HG03558 (cell line): Measurements from ENCODE around the gene NANP.
"Not testable (repeated sequence)": the region's sequence is repeated elsewhere in the genome, so short reads cannot be mapped to it uniquely, and the experiment has no call there.

Experiments
- ATAC-seq: cut with Tn5 transposase; IDR thresholded peaks from one replicate; pipeline ENCODE4 v1.9.1; 2021; ENCODE audit warnings: moderate number of reproducible peaks; ENCODE audit not compliant: unreplicated experiment; ENCODE audit errors: extremely low read depth

The NANP gene

DNA sequence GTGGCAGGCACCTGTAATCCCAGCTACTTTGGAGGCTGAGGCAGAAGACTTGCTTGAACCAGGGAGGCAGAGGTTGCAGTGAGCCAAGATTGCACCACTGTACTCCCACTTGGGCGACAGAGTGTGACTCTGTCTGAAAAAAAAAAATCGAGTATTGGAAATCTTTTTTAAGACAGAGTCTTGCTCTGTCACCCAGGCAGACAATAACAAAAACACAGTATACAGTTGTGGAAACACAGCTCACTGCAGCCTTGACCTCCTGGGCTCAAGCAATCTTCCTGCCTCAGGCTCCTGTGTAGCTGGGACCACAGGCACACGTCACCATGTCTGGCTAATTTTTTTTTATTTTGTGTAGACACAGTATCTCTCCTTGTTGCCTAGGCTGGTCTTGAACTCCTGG, 15.0 kb downstream of the NANP start:
- ATAC-seq = no peak

DNA sequence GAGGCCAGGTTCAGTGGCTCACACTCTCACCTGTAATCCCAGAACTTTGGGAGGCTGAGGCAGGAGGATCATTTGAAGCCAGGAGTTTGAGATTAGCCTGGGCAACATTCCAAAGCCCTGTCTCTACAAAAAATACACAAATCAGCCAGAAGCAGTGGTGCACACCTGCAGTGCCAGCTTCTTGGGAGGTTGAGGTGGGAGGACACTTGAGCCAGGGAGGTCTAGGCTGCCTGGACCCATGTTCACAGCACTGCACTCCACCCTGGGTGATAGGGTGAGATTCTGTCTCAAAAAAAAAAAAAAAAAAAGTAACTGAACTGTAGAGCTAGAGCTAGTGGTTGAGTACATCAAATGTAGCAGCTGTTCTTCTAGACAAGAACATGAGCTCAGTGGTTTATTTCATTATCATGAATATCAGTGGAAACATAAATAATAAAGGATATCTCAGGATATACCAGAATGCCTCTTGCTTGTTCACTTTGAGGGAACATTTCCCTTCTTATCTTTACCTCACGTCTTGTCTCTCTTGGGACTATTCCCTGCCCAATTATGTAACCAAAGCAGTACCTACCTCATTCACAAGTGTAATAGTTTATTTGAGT, 17.6 kb downstream of the NANP start:
- no peak for ATAC-seq

DNA sequence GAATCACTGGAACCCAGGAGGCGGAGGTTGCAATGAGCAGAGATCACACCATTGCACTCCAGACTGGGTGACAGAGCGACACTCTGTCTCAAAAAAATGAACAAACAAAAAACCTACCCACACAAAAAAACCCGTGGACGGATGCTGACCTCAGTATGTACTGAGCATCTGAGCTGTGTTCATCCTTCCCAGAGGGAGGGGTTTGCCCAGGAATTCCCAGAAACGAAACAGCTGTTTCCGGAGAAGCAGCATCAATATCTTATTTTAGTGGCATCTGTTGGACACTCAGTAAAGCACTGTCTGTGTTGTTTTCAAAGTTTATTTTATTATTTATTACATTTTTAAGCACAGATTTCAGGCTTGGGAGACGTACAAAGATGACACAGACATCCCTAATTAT, 18.7 kb downstream of the NANP start:
- ATAC-seq = no peak

DNA sequence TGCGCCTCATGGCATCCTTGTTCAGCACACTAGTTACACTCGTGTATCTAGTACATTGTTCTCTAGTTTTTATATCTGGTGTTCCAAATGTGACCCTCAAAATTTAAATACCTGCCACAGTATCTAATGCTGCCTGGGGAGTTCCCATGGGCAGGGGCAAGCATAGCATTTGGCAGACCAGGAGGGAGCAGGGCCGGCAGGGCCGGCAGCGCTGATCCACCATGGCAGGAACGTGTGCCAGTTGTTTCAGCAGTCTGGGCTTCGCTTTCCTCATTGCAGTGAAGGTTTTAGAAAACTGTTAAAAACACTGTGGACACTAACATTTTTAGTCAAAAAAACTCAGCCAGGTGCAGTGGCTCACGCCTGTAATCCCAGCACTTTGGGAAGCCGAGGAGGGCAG, 19.2 kb downstream of the NANP start:
- ATAC-seq = no peak

DNA sequence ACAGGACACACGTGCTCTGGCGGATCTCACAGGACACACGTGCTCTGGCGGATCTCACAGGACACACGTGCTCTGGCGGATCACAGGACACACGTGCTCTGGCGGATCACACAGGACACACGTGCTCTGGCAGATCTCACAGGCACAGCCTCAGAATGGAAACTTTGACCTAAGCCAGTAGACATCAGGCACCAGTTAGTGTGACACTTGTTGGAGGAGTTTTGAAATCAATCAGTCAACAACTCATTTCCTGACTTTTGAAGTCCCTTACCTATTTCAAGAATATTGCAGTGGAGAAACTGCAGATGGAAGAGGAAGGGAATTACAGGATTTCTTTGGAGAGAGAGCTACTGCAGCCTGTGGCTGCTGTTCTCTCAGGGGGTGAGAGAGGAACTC, 20.9 kb downstream of the NANP start:
- not testable (repeated sequence) for ATAC-seq

DNA sequence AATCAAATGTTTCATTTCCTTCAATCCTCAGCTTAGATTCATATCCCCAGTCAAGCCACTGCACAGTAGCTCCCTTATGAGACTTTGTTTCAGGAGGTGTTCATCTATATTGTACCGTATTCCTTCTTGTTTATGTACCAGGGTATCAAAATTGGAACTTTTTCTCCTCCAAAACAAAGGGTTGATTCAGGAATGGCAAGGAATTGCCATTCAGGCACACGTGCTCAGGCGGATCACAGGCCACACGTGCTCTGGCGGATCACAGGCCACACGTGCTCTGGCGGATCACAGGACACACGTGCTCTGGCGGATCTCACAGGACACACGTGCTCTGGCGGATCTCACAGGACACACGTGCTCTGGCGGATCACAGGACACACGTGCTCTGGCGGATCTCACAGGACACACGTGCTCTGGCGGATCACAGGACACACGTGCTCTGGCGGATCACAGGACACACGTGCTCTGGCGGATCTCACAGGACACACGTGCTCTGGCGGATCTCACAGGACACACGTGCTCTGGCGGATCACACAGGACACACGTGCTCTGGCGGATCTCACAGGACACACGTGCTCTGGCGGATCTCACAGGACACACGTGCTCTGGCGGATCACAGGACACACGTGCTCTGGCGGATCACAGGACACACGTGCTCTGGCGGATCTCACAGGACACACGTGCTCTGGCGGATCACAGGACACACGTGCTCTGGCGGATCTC, 21.5 kb downstream of the NANP start:
- not testable (repeated sequence) for ATAC-seq

DNA sequence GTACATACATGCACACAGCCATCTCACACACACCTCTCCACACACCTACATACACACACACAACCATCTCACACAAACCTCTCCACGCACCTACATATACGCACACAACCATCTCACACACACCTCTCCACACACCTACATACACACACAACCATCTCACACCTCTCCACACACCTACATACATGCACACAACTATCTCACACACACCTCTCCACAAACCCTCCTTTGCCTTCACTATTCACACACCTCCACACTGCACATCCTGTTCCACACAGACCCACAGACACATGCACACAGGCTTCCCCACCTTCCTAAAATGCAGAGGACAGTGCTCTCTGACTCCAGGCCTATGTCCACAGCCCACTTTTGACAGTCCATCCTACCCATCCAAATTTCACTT, 22.2 kb downstream of the NANP start:
- ATAC-seq = no peak

DNA sequence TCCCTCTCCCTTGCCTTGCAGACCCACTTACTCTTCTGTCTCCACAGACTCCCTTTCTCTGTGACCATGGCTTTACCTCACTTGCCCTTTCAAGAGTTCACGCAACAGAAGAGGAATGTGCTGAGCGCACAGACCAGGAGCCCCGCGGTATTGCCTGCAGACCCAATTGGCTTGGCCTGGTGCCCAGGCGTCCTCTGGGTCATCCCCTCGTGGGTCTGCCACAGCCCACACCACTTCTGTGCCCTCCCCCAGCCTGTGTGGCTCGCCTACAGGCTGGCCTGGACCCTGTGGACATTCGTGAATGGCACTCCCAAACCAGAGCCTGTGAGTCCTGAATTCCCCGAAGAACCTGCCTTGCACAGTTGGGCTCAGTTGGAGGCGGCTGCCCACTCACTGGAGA, 23.2 kb downstream of the NANP start:
- no peak for ATAC-seq

DNA sequence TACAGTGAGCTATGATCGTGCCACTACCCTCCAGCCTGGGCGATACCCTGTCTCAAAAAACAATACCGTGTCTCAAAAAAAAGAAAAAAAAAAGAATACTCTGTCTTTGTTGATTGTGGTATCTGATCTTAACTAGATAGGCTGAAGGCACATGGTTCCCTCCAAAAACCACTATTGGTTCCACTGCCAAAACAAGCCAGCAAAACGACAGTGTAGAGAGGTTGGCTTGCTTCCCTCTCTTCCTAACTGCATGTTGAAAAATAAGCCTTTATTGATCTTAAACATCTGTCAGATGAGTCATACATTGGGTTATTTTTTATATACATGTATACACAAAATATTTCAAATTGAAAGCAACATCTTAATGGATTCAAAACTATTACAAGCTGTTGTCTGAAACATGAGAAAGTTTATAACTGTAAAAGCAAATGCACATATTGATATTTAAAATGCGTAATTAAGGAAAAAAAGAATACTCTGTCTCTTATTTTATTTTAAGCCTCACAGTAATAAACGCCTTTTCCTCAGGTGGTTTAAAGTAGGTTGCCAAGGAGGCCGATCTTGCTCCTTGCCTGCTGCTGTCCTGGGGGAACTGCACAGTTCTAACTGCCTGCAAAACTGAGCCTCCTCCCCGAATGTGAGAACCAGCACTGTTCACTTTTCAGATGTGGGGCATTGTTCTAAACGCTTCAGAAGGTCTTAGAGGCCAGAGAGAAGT, 31.5 kb downstream of the NANP start:
- ATAC-seq = no peak

DNA sequence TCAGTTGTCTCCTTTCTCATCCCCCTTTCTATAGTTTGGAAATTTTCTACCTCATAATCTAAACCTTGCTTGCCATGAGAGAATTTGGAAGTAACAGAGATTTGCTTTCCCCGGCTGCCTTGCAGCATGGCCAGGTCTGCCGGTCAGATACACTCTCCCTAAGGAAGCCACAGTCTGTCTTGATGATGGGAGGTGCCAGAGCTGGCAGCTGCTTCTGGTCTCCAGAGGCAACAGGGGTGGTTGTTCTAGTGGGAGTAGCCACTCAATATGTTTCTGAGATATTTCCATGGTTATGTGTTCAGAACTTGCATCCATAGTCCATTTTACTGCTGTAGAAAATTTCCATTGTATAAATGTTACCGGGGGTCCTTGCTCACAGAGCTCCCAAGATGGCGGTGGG, 33.0 kb downstream of the NANP start:
- not testable (repeated sequence) for ATAC-seq

DNA sequence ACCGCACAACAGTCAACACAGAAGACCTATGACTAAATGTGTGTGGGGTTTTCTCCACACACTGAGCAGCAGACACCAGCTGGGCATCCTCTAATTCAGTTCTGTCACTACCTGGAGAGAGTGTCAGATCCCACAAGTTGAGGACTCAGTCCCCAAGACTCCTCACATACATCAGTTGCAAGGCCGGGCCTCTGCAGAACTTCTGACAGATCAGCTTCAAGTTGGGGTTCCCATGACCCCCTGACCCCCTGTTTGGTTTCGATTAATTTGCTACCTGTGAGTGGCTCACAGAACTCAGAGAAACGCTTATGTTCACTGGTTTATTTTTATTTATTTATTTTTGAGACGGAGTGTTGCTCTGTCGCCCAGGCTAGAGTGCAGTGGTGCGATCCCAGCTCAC, 35.3 kb downstream of the NANP start:
- no peak for ATAC-seq

DNA sequence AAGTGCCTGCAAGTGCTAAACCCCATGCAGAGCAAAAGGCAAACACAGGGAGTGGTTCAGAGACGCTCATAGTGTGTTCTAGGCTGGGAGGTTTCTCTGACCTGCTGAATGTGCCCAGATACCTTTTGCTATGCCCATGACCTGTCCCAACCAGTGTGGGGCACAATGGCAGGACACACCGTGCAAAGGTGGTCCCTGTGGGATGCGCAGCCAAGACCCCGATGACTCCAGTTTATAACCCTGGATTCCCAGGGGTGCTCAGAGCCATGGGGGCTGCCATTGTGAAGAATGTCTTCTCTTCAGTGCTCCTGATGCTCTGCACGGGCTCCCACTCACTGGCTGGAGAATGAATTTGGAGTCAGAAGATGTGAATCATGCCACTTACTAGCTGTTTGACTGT, 36.3 kb downstream of the NANP start:
- no peak for ATAC-seq

DNA sequence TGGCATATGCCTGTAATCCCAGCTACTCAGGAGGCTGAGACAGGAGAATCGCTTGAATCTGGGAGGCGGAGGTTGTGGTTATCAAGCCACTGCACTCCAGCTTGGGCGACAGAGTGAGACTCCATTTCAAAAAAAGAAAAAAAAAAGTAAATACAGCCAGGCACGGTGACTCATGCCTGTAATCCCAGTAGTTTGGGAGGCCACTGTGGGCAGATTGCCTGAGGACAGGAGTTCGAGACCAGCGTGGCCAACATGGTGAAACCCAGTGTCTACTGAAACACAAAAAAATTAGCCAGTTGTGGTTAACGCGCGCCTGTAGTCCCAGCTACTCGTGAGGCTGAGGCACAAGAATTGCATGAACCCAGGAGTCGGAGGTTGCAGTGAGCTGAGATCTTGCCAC, 36.9 kb downstream of the NANP start:
- ATAC-seq = no peak

DNA sequence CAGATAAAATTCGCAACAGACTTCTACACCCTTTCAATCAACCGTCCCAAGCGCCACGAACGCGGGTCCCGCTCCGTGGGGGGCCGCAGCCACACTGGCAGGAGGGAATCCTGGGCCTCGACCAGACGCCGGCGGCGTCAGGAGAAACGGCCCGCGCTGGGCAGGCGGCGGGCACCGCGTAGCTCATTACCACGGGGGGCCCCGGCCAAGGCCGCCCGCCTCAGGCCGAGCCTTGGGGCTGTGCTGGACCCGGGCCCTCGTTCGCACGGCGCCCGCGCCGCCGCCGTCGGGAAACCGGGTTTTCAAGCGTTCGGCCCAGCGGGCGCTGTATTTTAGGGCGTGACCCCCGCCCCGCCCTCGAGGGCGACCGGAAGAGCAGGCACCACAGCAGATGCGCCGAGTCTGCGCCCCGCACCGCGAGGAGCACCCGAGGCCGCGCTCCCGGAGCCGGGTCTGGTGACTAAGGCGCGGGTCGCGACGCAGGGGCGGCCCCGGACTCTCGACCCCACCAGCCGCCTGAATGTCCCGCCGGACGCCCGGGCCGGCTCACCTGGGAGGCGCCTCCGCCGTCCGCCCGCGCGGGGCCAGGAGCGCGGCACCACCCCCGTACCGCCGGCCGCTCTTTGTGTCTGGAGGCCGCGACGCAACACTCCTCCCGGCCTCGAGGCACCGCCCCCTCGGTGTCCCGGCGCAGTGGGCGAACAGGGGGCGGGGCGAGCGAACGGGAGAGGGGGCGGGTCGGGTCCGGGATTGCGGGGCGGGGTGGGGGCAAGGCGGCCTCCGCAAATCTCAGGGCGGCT, 38.7 kb downstream of the NANP start, which contains the start of gene NINL:
NINL (minus strand) TSS at position 627 of the 800 bp plus-strand sequence. CDS start 58,944 bp downstream, outside the sequence.
- ATAC-seq = no peak

DNA sequence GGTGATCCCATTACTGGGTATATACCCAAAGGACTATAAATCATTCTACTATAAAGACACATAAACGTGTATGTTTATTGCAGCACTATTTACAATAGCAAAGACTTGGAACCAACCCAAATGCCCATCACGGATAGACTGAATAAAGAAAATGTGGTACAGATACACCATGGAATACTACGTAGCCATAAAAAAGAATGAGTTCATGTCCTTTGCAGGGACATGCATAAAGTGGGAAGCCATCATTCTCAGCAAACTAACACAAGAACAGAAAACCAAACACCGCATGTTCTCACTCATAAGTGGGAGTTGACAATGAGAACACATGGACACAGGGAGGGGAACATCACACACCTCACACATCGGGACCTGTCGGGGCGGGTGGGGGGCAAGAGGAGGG, 40.2 kb downstream of the NANP start:
- not testable (repeated sequence) for ATAC-seq

DNA sequence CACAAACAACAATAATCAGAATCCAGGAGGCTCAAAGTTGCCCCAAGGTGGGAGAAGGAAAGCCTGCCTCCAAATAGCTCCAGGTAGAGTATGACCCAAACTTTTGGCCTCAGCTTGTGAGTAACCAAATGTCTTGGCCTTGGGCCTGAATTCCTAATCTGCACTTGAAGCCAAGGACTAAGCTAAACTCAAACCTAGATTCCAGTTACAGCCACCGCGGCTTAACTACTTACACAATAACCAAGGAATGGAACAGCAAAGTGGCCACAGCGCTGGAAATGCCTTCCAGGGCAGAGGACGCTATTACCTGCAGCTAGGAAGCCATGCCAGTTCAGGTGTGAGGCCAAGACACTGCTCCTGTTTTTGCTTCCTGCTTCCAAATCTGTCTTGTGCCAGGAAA, 43.1 kb downstream of the NANP start:
- ATAC-seq = no peak

DNA sequence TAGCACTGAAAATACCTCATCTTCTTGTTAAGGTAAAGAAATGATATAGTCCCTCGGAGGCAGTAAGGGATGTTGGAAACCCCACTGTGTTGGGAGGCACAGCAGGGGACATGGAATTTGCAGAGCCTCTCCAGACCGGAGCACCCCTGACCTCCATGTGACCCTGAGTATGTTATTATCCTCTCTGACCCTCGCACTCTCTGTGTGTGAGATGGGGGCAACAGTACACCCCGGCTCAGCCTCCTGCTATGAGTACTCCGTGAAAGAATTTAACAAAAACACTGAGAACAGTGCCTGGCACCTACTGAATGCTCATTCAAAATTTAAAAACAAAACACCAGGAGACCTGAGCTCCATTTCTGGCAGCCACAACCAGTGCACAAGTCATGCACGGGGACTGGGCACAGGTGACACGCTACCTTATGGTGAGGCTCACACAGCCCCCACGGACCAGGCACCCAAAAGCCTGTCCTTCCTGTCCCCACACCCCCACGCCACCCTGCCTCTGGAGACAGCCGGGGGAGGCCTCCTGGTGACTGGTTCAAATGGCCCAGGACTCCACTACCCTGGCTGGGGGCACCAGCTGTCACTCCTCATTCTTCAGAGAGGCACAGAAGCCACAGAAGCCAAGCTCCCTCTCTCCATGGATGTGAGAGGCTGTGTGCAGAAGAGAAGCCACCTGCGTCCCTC, 44.6 kb downstream of the NANP start:
- no peak for ATAC-seq

DNA sequence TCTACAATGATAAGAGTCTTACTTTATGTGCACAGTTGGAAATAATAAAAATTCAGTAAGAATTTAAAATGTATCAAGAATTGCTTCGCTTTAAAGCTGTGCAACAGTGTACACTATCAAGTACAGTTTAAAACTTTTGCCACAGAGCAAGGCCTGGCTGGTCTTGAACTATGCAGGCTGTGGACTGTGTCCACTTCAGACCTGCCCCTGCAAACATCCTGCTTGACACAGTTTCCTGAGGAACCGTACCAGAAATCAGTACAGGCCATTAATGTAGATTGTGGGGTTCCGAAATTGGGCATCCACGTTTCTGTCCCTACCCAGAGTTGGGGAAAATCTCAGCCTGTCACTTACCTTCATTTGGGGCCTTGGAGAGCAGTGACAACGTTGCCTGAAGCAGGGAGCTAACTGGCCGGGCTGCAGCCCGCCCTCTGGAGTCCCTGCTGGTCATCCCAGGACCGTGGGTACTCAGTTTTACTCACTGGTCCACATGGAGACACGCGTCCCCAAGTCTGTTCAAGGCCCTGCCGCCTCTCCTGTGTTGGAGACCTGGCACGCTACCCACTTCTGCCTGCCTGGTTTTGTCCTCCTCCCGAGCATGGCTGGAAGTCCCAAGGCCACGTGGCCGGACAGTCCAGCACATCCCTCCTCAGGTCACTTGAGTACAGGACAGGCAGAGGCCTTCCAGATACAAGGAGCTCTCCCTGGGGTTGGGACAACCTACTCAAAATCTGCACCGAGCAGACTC, 46.9 kb downstream of the NANP start:
- ATAC-seq = no peak

DNA sequence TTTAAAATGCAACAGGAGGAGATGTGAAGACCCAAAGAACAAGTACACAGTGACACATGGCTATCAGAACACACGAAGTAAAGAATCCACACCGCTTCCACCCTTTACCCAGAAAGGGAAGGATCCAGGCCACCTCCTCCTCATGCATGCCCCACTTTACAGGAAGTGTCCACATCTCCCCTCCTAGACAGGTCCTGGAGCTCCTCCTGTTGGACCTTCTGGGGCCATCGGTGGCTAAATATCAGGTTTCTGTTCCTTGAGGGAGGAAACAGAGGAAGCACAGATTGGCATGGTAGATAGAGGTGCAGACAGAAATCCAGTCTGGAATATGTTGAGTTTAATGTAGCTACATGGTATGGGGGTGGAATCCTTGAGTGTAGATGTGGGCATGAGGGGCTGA, 49.4 kb downstream of the NANP start:
- ATAC-seq = no peak
